GM08714 (cell line): Measurements from ENCODE around the gene PPFIBP2.
"Not testable (repeated sequence)": the region's sequence is repeated elsewhere in the genome, so short reads cannot be mapped to it uniquely, and the experiment has no call there.

Experiments used
- H3K4me3 ChIP-seq: fragments of 200-500 bp; sonication (Bioruptor generic); 2 replicates; pipeline ENCODE4 v1.5.1; 2014; ENCODE audit warnings: mild to moderate bottlenecking, low read length, inconsistent platforms
- ZNF274 ChIP-seq: IDR thresholded peaks from 2 replicates; pipeline ENCODE4 v1.6.1; 2012; ENCODE audit warnings: mild to moderate bottlenecking, low read depth, low read length

The PPFIBP2 gene

GRCh38 chr11:7638710-7639642 is 125.2 kb downstream of the PPFIBP2 start:
- TF ChIP-seq ZNF274: no peak
- H3K4me3 ChIP-seq: no peak overlapping the region

DNA sequence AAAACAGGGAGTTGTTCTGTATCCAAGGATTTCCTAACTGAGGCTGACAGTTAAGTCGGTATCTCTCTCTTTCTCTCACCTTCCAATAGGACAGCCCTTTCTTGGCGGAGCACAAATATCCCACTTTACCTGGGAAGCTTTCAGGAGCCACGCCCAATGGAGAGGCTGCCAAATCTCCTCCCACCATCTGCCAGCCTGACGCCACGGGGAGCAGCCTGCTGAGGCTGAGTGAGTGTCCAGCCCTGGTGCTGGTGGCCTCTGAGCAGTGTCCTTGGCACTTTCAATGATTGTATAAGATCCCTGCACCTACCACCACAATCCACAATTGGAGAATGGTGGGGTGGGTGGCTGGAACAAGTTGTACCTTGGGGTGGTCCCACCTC is 125.8 kb downstream of the PPFIBP2 start:
- no peak for TF ChIP-seq ZNF274
- no peak overlapping the region for H3K4me3 ChIP-seq

- no peak for TF ChIP-seq ZNF274
- no peak overlapping the region for H3K4me3 ChIP-seq
These were observed 127.0 kb downstream of the PPFIBP2 start for GRCh38 chr11:7640816-7641215.

DNA sequence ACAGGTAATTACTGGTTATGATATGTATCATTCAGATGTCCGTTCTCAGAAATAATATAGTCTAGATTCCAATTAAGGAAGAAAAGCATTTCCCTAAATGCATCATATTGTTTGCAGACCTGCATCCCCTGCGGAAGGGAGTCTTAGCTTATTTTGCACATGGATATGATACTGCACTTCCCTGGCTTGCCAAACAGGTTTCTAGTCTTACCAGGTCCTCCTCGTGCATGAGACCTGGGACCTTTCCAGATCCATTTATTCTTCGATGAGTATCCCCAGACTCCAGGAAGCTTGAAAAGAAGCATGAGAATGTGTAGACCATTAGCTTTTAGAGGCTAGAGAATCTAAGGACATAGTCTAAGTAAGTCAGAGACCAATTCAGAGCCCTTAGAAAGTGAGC is 128.9 kb downstream of the PPFIBP2 start:
- no peak overlapping the region for H3K4me3 ChIP-seq
- TF ChIP-seq ZNF274: no peak

- H3K4me3 ChIP-seq: no peak overlapping the region
- TF ChIP-seq ZNF274: no peak
These were observed 129.5 kb downstream of the PPFIBP2 start for GRCh38 chr11:7643314-7643713.

GRCh38 chr11:7645206-7645605 is 131.4 kb downstream of the PPFIBP2 start:
- no peak overlapping the region for H3K4me3 ChIP-seq
- TF ChIP-seq ZNF274: no peak

DNA sequence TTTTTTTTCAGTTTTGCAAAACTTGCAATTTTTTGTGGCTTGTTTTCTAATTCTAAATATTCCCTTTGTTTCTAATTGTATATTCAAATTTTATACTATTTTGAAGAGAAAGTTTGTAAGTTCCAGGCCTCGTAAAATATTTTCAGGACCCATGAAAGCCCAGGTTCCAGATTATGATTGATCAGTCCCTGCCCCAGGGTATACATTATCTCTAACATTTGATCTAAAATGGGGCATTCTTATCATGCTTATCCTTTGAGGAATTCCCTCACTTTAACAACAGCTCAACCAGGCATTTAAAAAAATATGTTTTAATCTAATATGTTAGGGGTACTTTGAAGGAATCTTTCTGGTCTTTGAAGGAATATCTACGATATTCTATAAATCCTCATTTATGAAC is 133.1 kb downstream of the PPFIBP2 start:
- TF ChIP-seq ZNF274: no peak
- H3K4me3 ChIP-seq: no peak overlapping the region

GRCh38 chr11:7648264-7648663 is 134.5 kb downstream of the PPFIBP2 start:
- H3K4me3 ChIP-seq: no peak overlapping the region
- no peak for TF ChIP-seq ZNF274

DNA sequence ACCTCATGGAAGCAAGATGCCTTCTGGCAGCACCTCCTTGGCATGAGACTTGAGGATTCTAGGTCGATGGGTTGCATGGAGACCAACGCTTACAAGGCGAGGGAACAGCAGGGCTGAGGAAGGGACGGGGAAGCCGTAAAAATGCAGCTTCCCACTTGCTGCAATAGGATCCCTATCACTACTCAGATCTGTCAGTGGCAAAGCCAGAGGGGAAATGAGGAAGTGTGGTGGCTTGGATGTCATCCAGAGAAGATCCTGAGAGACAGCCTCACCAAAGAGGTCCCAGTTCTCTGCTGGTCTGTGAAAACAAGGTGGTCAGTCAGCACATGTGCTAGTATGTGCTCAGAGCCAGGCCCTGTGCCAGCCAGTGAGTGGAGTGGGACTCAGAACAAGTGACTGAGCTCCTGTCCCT is 137.3 kb downstream of the PPFIBP2 start:
- H3K4me3 ChIP-seq: no peak overlapping the region
- TF ChIP-seq ZNF274: no peak

GRCh38 chr11:7651700-7652099 is 137.9 kb downstream of the PPFIBP2 start:
- no peak for TF ChIP-seq ZNF274
- no peak overlapping the region for H3K4me3 ChIP-seq

GRCh38 chr11:7654195-7654705 is 140.5 kb downstream of the PPFIBP2 start:
- H3K4me3 ChIP-seq: no peak overlapping the region
- TF ChIP-seq ZNF274: no peak

DNA sequence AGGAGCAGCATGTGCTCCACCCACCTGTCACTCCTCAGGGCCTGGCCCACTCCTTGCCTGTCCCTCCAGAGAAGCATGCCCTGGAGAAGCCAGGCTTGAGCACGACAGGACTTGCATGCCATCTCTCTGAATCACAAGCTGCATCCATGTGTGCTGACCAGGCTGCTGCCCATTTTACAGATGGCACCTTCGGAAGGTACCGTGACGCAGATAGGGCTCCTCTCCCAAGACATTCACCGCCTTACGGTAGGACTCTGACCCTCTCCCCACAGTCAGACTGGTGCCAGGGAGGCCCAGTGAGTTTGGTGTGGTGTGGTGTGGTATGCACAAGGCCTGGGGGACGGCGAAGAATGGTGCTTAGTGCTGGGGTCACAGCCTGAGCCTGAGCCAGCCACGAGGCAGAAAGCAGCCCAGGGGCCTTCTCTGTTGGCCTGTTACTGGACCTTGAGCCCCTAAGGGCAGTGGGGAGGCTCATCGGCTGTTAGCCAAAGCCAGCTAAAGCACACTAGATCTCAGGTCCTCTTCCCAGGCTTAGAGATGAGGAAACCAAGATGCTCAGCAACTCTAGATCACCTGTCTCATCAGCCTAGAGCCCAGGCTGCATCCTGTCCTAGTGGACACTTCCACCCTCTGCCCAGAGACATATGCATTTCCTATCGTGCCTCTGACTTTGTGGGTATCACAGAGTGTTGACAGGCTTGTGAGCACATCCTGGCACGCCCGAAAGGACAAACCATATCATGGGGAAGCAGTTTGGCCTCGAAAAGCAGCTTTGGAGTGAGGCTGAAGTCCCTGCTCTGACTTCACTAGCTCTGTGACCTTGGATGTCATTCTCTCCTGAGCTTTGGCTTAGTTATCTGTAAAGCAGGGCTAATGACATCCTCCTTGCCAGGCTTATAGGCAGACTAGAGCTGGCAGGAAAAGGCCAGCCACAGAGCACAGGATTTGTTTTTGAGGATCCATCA is 141.7 kb downstream of the PPFIBP2 start:
- TF ChIP-seq ZNF274: no peak
- H3K4me3 ChIP-seq: no peak overlapping the region

- TF ChIP-seq ZNF274: no peak
- H3K4me3 ChIP-seq: no peak overlapping the region
These were observed 142.9 kb downstream of the PPFIBP2 start for GRCh38 chr11:7656704-7657103.

DNA sequence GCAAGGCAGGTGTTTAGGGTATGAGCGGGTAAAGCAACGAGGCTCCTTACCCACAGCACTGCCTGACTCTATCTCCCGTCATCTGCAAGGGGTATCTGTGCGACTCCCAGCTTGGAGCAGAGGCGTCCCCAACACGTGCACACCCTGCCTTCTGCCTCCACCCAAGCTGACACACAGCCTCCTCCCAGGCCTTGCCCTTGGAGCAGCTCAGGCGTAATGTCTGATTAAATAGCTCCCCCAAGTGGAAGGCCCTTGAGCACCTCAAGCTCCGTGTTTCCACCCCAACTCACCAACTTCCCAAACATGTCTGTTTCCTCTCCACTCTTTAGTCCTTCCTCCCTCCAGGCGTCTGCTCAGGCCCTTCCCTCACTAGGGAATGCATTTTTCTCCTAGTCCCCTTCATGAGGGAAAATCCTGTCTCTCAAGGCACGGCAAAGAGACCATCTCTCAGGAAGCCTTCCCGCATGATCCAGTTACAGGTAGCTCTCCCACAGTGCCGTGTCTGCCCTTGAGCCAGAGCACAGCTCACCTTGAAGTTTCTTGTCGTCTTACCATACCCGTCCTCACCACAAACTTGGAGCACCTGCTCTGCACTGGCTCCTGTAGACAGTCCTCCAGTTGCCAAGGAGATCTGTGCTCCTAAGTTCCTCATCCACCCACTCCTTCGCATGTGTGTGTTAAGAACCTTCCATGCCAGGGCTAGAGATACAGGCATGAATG is 143.7 kb downstream of the PPFIBP2 start:
- H3K4me3 ChIP-seq: no peak overlapping the region
- no peak for TF ChIP-seq ZNF274

GRCh38 chr11:7663531-7663930 is 149.7 kb downstream of the PPFIBP2 start:
- not testable (repeated sequence) for H3K4me3 ChIP-seq
